SK-N-MC (cell line): ENCODE data around the gene ITGA7.

ENCODE experiments used
- EZH2 ChIP-seq: fragments of 200-600 bp; sonication (generic); IDR thresholded peaks from one replicate; pipeline ENCODE4 v1.6.1; 2017; ENCODE audit warnings: antibody characterized with exemption
- POLR2AphosphoS5 ChIP-seq: IDR thresholded peaks from 2 replicates; pipeline ENCODE4 v1.6.1; 2012; ENCODE audit warnings: mild to moderate bottlenecking, low read depth, low read length, borderline replicate concordance

DNA sequence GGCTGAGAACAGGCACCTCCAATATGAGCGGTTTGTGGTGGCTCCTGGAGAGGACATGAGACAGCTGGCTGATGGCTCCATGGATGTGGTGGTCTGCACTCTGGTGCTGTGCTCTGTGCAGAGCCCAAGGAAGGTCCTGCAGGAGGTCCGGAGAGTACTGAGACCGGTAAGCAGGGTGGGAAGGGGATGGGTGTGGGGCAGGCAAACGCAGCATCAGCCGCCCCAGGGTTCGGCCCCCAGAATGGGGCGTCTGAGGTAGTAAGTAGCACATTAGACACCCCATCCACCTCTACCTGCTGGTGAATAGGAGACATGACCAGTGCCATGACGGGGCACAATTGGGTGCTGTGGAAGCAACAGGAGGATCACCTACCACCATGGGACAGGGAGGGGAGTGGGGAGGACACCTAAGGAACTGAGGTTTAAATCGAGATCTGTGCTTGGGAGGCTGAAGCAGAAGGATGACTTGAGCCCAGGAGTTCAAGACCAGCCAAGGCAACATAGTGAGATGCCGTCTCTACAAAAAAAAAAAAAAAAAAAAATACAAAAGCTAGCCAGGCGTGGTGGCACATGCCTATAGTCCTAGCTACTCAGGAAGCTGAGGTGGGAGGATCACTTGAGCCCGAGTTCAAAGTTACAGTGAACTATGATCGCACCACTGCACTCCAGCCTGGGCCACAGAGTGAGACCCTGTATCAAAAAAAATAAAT is 25.5 kb downstream of the ITGA7 start:
- TF ChIP-seq POLR2AphosphoS5: no peak
- TF ChIP-seq EZH2: no peak
